Measurements from ENCODE around the gene ERO1B.

Gene ERO1B

GRCh38 chr1:236287757-236288619 is 6.2 kb upstream of the ERO1B start:
- TF ChIP-seq TAF1 (IDR thresholded peaks at IDR 0.05; ENCODE audit: borderline replicate concordance, insufficient read depth, low read length) (no peak), POLR2AphosphoS5 (IDR thresholded peaks at IDR 0.05; ENCODE audit: low read depth, low read length) (no peak), REST (IDR thresholded peaks at IDR 0.05; ENCODE audit: insufficient read depth in 1 of 2, low read depth in 2 of 2, low read length in 2 of 2) (no peak), SIN3A (IDR thresholded peaks at IDR 0.05; ENCODE audit: borderline replicate concordance, insufficient read depth, low read length) (no peak), FOXP2 (optimal IDR thresholded peaks at IDR 0.05; ENCODE audit: borderline replicate concordance, extremely low read depth, extremely low read length, insufficient read depth) (no peak)

GRCh38 chr1:236287356-236287755 is 5.6 kb upstream of the ERO1B start:
- no peak for TF ChIP-seq FOXP2 (optimal IDR thresholded peaks at IDR 0.05; ENCODE audit: borderline replicate concordance, extremely low read depth, extremely low read length, insufficient read depth)
- no peak for TF ChIP-seq POLR2AphosphoS5 (IDR thresholded peaks at IDR 0.05; ENCODE audit: low read depth, low read length)
- no peak for TF ChIP-seq SIN3A (IDR thresholded peaks at IDR 0.05; ENCODE audit: borderline replicate concordance, insufficient read depth, low read length)
- no peak for TF ChIP-seq TAF1 (IDR thresholded peaks at IDR 0.05; ENCODE audit: borderline replicate concordance, insufficient read depth, low read length)
- TF ChIP-seq REST (IDR thresholded peaks at IDR 0.05; ENCODE audit: insufficient read depth in 1 of 2, low read depth in 2 of 2, low read length in 2 of 2): no peak

GRCh38 chr1:236284291-236284721 is 2.5 kb upstream of the ERO1B start:
- TF ChIP-seq SIN3A (IDR thresholded peaks at IDR 0.05; ENCODE audit: borderline replicate concordance, insufficient read depth, low read length) (no peak), TAF1 (IDR thresholded peaks at IDR 0.05; ENCODE audit: borderline replicate concordance, insufficient read depth, low read length) (no peak), FOXP2 (optimal IDR thresholded peaks at IDR 0.05; ENCODE audit: borderline replicate concordance, extremely low read depth, extremely low read length, insufficient read depth) (no peak), REST (IDR thresholded peaks at IDR 0.05; ENCODE audit: insufficient read depth in 1 of 2, low read depth in 2 of 2, low read length in 2 of 2) (no peak), POLR2AphosphoS5 (IDR thresholded peaks at IDR 0.05; ENCODE audit: low read depth, low read length) (no peak)

GRCh38 chr1:236282719-236283118 is 961 bp upstream of the ERO1B start:
- TF ChIP-seq POLR2AphosphoS5 (IDR thresholded peaks at IDR 0.05; ENCODE audit: low read depth, low read length) (no peak), FOXP2 (optimal IDR thresholded peaks at IDR 0.05; ENCODE audit: borderline replicate concordance, extremely low read depth, extremely low read length, insufficient read depth) (no peak), SIN3A (IDR thresholded peaks at IDR 0.05; ENCODE audit: borderline replicate concordance, insufficient read depth, low read length) (no peak), REST (IDR thresholded peaks at IDR 0.05; ENCODE audit: insufficient read depth in 1 of 2, low read depth in 2 of 2, low read length in 2 of 2) (no peak), TAF1 (IDR thresholded peaks at IDR 0.05; ENCODE audit: borderline replicate concordance, insufficient read depth, low read length) (no peak)

Data from PFSK-1 (cell line).